Measurements from ENCODE around the gene ENAH. TPM values are rescaled to one million over a fixed set of nuclear protein-coding genes. Genes with fewer than 3 reads are reported as not detected.
A peak's percentile ranks its signal among the peaks of the same experiment; 100 is the strongest.
"Not testable (repeated sequence)": the region's sequence is repeated elsewhere in the genome, so short reads cannot be mapped to it uniquely, and the experiment has no call there.

The ENAH gene
- total and polyA plus RNA-seq, 12 donors = 12.4 to 201 (median 99.8) TPM

DNA sequence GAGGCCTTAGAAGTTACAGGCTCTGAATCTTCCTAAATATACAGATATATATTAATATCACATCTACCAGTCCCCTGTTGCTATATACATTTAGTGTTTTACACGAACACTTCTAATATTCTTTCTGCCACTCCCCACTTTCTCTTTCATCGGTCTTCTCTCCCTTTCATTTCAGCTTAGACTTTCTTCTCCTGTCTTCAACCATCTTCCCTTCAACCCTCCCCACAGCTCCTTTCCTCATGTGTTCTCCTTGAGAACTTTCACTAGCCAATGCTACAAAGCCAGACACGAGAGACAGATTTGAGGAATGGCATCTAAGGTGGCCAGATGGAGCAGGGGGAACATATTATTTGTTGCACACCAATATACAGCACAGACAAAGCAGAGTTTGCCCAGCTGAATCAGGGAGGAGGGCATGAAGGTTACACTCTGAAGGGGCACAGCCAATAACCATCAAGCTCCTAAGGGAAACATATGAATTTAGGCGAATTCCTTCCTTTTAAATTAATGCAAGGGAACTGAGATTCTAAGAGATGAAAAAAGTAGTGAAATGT is 141.0 kb downstream of the ENAH start:
- H3K4me1 ChIP-seq = peaks cover 0 to 28% (median 15%) of the 10 kb centered on the region in 9 donors
- ATAC-seq = no peak
- H3K27me3 ChIP-seq = no peaks in the 10 kb centered on the region
- H3K27ac ChIP-seq = no peak overlapping the region
- no peaks in the 10 kb centered on the region for H3K9me3 ChIP-seq
- TF ChIP-seq, protein P1, sequence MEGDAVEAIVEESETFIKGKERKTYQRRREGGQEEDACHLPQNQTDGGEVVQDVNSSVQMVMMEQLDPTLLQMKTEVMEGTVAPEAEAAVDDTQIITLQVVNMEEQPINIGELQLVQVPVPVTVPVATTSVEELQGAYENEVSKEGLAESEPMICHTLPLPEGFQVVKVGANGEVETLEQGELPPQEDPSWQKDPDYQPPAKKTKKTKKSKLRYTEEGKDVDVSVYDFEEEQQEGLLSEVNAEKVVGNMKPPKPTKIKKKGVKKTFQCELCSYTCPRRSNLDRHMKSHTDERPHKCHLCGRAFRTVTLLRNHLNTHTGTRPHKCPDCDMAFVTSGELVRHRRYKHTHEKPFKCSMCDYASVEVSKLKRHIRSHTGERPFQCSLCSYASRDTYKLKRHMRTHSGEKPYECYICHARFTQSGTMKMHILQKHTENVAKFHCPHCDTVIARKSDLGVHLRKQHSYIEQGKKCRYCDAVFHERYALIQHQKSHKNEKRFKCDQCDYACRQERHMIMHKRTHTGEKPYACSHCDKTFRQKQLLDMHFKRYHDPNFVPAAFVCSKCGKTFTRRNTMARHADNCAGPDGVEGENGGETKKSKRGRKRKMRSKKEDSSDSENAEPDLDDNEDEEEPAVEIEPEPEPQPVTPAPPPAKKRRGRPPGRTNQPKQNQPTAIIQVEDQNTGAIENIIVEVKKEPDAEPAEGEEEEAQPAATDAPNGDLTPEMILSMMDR (IDR thresholded peaks at IDR 0.05) = no peak
- intact Hi-C loops (cut with DNase I) = no loop called here
- H3K36me3 ChIP-seq = peaks cover 0 to 57% (median 7%) of the 10 kb centered on the region in 9 donors
- DNase-seq = no peak
- H3K4me3 ChIP-seq = no peak overlapping the region
- 93 to 97% methylated on average over 4 of the region's 4 CpGs for WGBS, 2 donors

DNA sequence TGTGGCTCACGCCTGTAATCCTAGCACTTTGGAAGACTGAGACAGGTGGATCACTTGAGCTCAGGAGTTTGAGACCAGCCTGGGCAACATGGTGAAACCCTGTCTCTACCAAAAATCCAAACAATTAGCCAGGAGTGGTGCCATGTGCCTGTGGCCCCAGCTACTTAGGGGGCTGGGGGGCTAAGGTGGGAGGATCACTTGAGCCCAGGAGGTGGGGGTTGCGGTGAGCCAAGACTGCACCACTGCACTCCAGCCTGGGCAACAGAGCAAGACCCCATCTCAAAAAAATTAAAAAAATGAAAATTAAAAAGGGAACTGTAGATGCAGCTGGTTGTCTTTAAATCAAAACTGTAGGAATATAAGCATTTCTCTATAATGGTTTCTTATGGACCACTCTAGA is 142.2 kb downstream of the ENAH start:
- H3K27me3 ChIP-seq; H3K9me3 ChIP-seq; ATAC-seq; intact Hi-C loops (cut with DNase I); DNase-seq; H3K27ac ChIP-seq; H3K4me3 ChIP-seq: not testable (repeated sequence)
- WGBS, 2 donors = 97 to 99% methylated on average over 2 of the region's 2 CpGs
- Histone ChIP-seq H3K36me3 (peaks cover 0 to 59% (median 9%) of the 10 kb centered on the region in 9 donors), H3K4me1 (peaks cover 0 to 36% (median 18%) of the 10 kb centered on the region in 9 donors)

DNA sequence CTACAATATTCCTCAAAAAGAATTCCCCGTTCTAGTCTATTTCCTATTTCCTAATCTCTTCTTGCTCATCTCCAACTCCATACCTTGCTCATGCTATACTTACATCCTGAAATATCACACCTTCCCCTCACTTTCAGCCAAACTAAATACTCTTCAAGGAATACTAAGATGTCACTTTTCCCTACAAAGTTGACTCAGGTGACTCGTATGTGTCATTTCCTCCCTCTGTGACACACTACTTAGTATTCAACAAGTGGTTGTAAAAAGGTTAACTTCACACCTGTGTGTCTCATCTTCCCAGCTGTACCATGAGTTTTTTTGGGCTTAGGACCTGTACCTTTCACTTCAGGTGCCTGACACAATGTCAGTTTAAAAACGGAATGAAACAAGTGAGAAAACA is 143.2 kb downstream of the ENAH start:
- whole genome bisulfite sequencing, 2 donors = 95% methylated on average over 3 of the region's 3 CpGs
- Histone ChIP-seq H3K4me3 (no peak overlapping the region), H3K4me1 (peaks cover 0 to 36% (median 18%) of the 10 kb centered on the region in 9 donors), H3K27me3 (no peaks in the 10 kb centered on the region), H3K9me3 (no peaks in the 10 kb centered on the region), H3K36me3 (peaks cover 0 to 68% (median 10%) of the 10 kb centered on the region in 9 donors), H3K27ac (peak overlapping the region in 7 of 10 donors; percentile 73 to 88 (median 77))
- ATAC-seq (no peak), DNase-seq (no peak)
- intact Hi-C loops (cut with DNase I) = loop anchor here in 1 of 10 donors (10.0 kb wide), 1 partner anchor 265 kb away; the partner anchor contains the start of gene SRP9
- TF ChIP-seq, protein P1 (IDR thresholded peaks at IDR 0.05) = no peak

DNA sequence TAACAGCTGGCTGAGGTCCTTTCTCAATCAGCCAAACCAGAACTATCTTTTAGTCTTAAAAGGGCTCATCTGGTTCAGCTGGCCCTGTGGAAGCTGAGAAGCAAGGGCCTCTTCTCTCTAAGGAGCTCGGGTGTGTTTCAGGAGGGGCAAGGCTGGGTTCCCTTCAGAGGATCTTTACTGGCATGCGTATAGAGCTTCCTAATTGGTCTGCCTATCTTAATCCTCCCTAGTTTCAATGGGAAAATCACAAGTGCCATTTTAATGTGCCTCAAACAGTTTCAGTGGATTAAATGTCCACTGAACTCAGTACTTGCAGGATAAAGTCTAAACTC is 143.6 kb downstream of the ENAH start:
- WGBS, 2 donors = 96 to 97% methylated on average over 2 of the region's 2 CpGs
- DNase-seq = no peak
- peak in 1 of 8 donors; percentile 45 for ATAC-seq
- no peak overlapping the region for H3K4me3 ChIP-seq
- intact Hi-C loops (cut with DNase I) = loop anchor here in 1 of 10 donors (10.0 kb wide), 1 partner anchor 265 kb away; the partner anchor contains the start of gene SRP9
- no peaks in the 10 kb centered on the region for H3K27me3 ChIP-seq
- TF ChIP-seq, protein P1 (IDR thresholded peaks at IDR 0.05) = no peak
- H3K36me3 ChIP-seq = peaks cover 0 to 71% (median 10%) of the 10 kb centered on the region in 9 donors
- H3K9me3 ChIP-seq = no peaks in the 10 kb centered on the region
- H3K4me1 ChIP-seq = peaks cover 0 to 36% (median 18%) of the 10 kb centered on the region in 9 donors
- peak overlapping the region; percentile 2 to 88 (median 76) for H3K27ac ChIP-seq
